ENCODE data around the gene SCUBE2.
"Not testable (repeated sequence)": the region's sequence is repeated elsewhere in the genome, so short reads cannot be mapped to it uniquely, and the experiment has no call there.

Gene SCUBE2

DNA sequence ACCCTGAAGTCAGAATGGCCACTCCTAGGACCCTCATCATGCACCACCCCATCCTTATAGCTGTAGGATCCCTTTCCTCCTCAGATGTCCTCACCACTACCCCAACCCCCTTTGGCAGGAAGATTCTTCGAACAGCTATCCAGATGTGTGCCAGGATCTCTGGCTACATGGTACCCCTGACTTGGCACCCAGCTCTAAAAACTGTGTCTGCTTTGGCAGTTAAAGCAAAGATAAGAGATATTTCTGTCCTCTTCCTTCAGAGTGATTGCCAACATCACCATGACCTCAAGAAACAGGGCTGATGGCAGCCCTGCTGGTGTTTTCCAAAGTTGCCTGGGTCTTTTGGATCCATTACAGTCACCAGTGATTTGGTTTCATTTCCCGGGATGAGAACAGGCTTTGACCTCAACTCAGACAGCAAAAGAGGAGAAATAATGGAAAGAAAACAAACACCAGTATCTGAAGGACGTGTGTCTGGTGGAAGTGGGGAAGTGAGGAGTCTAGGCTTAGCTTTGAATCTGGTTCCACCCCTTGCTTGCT is 83.3 kb downstream of the SCUBE2 start:
- no peak for DNase-seq (ENCODE audit: low read depth)

- DNase-seq (ENCODE audit: low read depth): no peak
Measured at GRCh38 chr11:9005087-9005486, 86.3 kb downstream of the SCUBE2 start.

GRCh38 chr11:9004183-9004926 is 87.0 kb downstream of the SCUBE2 start:
- DNase-seq (ENCODE audit: low read depth): peak; percentile 25

- peak; percentile 82 for DNase-seq (ENCODE audit: low read depth)
Measured at GRCh38 chr11:9003573-9004182, 87.7 kb downstream of the SCUBE2 start, which contains the start of gene NRIP3. TSS of gene NRIP3 (minus strand) at chr11:9004001. CDS start at chr11:9003935, 66 bp downstream.

GRCh38 chr11:9002920-9003572 is 88.4 kb downstream of the SCUBE2 start:
- no peak for DNase-seq (ENCODE audit: low read depth)

- DNase-seq (ENCODE audit: low read depth): no peak
Measured at GRCh38 chr11:9001736-9002135, 89.7 kb downstream of the SCUBE2 start.

DNA sequence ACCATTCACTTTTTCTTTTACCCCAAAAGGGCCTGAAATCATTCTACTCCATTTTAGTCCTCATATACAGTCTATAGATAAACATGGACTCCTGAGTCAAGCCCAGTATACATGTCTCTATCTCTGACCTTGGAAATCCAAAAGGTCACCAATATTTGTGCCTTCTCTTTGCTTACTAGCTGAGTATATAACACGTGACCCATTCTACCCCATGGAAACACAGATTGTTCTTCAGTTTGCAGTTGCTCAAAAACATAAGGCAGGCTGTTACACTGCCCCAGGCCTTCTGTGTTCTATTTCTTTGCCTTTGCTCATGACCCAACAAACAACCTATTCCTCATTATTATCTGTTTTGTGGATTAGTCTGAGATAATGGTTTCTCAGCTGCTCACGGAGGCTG is 93.4 kb downstream of the SCUBE2 start:
- DNase-seq (ENCODE audit: low read depth): no peak

- DNase-seq (ENCODE audit: low read depth): no peak
Measured at GRCh38 chr11:8997451-8997850, 93.9 kb downstream of the SCUBE2 start.

GRCh38 chr11:8989453-8989852 is 101.9 kb downstream of the SCUBE2 start:
- no peak for DNase-seq (ENCODE audit: low read depth)

DNA sequence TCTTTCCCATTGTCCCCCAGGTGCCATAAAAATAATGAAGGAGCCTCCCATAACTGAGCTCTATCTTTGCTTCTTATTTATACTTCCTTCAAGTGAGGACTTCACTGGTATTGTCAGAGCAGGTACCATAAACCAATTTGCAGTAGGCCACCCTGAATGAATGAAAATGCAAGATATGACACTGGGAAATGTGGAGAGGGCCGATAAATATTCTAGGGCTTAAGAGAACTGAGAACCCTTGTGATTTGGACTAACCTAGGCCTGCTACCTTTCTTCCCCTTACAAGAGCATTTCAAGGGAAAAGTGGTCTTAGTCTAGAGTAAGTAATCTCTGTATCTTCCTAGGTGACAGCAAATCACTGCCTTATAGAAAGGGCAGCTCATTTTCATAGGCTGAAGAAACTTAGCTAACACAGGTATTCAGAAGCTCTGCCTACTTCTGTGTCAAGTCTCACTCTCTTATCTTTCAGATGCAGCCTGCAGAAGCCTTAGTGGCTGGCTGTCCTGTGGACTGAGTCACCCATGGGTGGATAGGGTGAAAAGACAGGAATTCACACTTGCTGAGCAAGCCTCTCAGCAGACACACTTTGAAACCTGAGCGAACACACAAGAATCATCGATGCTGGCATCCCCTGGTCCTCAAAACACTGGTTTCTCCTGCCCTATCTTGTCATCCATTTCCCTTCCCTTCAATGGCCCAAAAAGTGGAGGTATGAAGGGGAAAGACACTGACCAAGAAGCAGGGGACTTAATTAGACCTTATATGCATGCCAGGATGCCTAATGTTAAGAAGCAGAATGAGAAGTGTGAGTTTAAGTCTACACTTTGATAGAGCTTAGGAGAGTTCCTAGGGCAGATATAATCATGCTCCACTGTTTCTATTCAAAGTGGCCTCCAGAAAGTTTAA is 102.8 kb downstream of the SCUBE2 start:
- no peak for DNase-seq (ENCODE audit: low read depth)

DNA sequence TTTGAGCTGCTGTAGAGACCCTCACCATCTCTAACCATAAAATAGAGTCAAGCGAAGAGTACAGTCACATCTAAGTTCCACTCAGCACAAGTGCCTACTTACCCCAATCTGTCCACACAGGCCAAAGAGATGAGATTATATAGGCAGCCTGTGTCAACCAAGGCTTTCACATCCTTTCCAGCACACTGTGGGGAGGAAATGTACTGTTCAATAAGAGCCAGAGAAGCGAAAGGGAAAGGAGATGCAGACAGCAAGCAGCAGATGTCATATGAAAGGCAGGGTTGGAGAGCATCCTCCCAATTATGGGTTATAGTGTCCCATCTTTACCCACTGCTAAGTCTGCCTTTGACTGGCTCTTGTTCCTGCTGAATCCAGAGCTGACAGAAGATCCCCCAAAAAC is 104.0 kb downstream of the SCUBE2 start:
- DNase-seq (ENCODE audit: low read depth): no peak

- not testable (repeated sequence) for DNase-seq (ENCODE audit: low read depth)
Measured at GRCh38 chr11:8986772-8987171, 104.6 kb downstream of the SCUBE2 start.

DNA sequence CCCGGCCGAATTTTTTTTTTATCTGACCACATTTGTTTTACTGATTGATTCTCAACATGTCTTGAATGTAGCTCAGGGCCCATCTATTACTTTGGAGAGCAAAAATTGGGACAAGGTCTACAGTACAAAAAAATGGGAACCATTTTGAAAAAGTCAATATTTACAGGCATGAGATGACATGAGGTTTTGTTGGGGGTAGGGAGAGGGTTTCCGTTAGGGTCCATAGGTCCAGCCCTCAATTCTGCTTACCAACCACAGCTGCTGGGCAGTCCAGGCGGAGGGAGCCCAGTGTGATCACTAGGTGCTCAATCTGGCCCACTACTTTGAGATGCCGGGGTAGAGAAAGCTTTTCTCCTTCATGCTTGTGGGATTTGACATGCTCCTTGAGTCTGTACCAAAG is 105.9 kb downstream of the SCUBE2 start:
- DNase-seq (ENCODE audit: low read depth): no peak

GRCh38 chr11:8983552-8983951 is 107.8 kb downstream of the SCUBE2 start:
- no peak for DNase-seq (ENCODE audit: low read depth)

GRCh38 chr11:8980485-8980884 is 110.9 kb downstream of the SCUBE2 start:
- no peak for DNase-seq (ENCODE audit: low read depth)

DNA sequence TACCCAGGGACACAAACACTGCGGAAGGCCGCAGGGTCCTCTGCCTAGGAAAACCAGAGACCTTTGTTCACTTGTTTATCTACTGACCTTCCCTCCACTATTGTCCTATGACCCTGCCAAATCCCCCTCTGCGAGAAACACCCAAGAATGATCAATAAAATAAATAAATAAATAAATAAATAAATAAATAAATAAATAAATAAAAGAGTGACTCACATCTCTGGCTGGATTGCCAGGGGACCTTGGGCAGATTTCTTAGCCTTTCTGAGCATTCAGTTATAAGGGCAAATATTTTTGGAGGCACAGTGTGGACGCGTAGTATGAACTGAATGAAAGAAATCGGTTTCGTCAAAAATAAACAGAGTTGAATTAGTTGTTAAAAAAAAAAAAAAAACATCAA is 112.0 kb downstream of the SCUBE2 start:
- not testable (repeated sequence) for DNase-seq (ENCODE audit: low read depth)

GRCh38 chr11:8973121-8973520 is 118.3 kb downstream of the SCUBE2 start:
- no peak for DNase-seq (ENCODE audit: low read depth)

DNA sequence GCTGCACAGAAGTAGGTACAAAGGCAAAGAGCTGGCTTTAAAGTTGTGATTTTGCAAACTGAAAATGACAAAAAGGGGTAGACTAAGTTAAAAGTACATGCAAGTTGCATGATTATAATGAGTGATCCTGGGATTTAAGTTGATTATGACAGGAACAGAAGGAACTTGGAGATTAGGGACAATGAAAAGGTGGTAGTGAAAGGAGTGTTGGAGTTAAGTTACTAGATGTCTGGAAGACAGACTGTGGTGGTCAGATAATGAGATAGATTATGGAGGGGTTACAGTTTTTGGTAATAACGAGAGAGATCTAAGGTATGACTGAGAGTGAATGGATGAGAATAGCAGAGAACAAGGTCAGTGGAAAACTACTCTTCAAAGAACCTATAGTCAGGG is 119.5 kb downstream of the SCUBE2 start:
- no peak for DNase-seq (ENCODE audit: low read depth)

- no peak for DNase-seq (ENCODE audit: low read depth)
Measured at GRCh38 chr11:8971196-8971923, 120.0 kb downstream of the SCUBE2 start.

Measured in T-helper 22 cell (primary cell).